ENCODE data around the gene IVNS1ABP.

GRCh38 chr1:185292237-185292636, 24.8 kb downstream of the IVNS1ABP start:
- no peak for TF ChIP-seq PBX3 (IDR thresholded peaks at IDR 0.05; ENCODE audit: insufficient replicate concordance, low read depth, low read length)
- TF ChIP-seq SKIL (IDR thresholded peaks at IDR 0.05; ENCODE audit: low read depth, poor library complexity, severe bottlenecking), result no peak
- no peak for TF ChIP-seq POLR2AphosphoS5 (IDR thresholded peaks at IDR 0.05; ENCODE audit: low read length)
- no peak for TF ChIP-seq CTCF (IDR thresholded peaks at IDR 0.05 in 2 of 3, conservative IDR thresholded peaks at IDR 0.05 in 1 of 3; ENCODE audit: control insufficient read depth in 2 of 3, extremely low read depth in 1 of 3, insufficient read depth in 1 of 3, low read depth in 3 of 3, low read length in 3 of 3)

All from GM12878 (cell line).